Stimulated activated CD8-positive, alpha-beta memory T cell treated with anti-CD3 and anti-CD28 coated beads, Interleukin-7, amount 100 ng/mL, for 4 hours (primary cell): Measurements from ENCODE around the gene ACER1.
"Not testable (repeated sequence)": the region's sequence is repeated elsewhere in the genome, so short reads cannot be mapped to it uniquely, and the experiment has no call there.

ENCODE experiments used
- DNase-seq, 2 donors: peaks; one replicate each; pipeline ENCODE4 v3.0.0-alpha.2; 2020; ENCODE audit warnings: low read depth in 2 of 2

ACER1 gene

GRCh38 chr19:6288737-6289136 lies 44.7 kb downstream of the ACER1 start:
- no peak for DNase-seq

- DNase-seq: no peak
Measured at GRCh38 chr19:6287269-6287885, 46.0 kb downstream of the ACER1 start.

GRCh38 chr19:6286676-6287075 lies 46.7 kb downstream of the ACER1 start:
- no peak for DNase-seq

DNA sequence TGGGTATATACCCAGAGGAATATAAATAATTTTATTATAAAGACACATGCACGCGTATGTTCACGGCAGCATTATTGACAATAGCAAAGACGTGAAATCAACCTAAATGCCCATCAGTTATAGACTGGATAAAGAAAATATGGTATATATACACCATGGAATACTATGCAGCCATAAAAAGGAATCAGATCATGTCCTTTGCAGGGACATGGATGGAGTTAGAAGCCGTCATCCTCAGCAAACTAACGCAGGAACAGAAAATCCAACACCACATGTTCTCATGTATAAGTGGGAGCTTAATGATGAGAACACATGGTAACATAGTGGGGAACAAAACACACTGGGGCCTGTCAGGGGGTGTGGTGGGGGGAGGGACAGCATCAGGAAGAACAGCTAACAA lies 51.0 kb downstream of the ACER1 start:
- DNase-seq: not testable (repeated sequence)

DNA sequence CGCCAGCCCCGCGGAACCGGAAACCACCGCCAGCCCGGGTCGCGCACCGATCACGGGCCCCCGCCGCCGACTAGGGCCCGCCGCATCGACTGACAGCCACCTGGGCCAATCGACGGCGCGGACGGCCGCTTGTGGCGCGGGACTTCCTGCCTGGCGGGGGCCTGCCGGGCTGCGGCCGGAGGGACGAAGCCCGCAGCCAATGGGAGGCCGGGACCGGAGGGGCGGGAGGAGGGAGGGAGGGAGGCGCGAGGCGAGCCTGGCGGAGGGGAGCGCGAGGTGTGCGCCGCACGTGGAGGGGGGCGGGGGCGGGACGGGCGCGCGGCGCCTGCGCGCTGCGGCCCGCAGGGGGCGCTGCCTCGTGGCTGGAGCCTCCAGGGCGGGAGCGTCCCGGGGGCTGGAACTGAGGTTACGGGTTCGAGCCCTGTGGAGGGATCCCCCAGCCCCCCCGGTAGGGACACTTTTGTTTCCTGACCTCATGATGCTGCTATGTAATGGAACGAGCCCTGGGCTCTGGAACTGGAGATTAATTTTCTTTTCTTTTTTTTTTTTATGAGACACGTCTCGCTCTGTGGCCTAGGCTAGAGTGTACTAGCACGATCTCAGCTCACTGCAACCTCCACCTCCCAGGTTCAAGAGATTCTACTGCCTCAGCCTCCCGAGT lies 53.4 kb downstream of the ACER1 start, which contains the start of gene MLLT1:
TSS of gene MLLT1 (minus strand) at position 45 of the 661 bp plus-strand sequence. CDS start 191 bp downstream, outside the sequence.
- peak; percentile 90 to 97 for DNase-seq

DNA sequence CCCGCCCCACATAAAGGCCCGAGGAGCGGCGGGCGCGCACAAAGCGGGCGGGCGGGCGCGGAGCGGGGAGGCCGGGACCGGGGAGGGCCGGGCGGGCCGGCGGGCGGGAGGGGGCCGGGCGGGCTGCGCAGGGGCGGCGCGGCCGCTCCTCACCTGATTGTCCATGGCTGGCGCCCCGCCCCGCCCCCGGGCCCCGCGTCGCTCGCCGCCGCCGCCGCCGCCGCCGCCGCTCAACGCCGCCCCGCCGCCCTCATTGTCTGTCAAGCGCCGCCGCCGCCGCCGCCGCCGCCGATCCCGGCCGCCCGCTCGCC lies 53.8 kb downstream of the ACER1 start:
- DNase-seq: no peak

GRCh38 chr19:6278740-6279619 lies 54.4 kb downstream of the ACER1 start:
- DNase-seq: no peak

GRCh38 chr19:6278051-6278450 lies 55.4 kb downstream of the ACER1 start:
- no peak for DNase-seq

GRCh38 chr19:6276447-6276846 lies 57.0 kb downstream of the ACER1 start:
- DNase-seq: no peak

- DNase-seq: no peak
Measured at GRCh38 chr19:6275170-6275744, 58.2 kb downstream of the ACER1 start.

DNA sequence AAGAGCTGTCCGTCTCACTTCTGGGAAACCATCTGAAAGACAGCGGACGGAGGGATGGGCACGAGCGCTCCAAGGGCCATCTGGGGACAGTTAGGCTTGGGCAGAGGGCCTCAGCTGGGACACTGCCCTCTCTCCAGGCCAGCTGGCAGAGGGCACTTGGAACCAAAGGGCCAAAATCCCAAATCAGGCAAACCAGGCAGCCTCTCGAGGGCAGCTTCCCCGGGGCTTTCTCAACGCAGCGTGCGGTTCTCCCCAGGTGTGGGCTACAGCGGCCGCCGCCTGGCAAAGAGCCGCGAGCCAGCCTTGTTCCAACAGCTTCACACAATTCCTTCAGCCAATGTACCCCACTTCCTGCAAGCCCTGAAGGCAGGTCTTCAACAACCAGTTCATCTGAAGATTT lies 58.7 kb downstream of the ACER1 start:
- no peak for DNase-seq

GRCh38 chr19:6273701-6274601 lies 59.5 kb downstream of the ACER1 start:
- DNase-seq: no peak

- DNase-seq: no peak
Measured at GRCh38 chr19:6272913-6273600, 60.4 kb downstream of the ACER1 start.

GRCh38 chr19:6272411-6272791 lies 61.0 kb downstream of the ACER1 start:
- no peak for DNase-seq

- no peak for DNase-seq
Measured at GRCh38 chr19:6271721-6272410, 61.5 kb downstream of the ACER1 start.

GRCh38 chr19:6271251-6271650 lies 62.2 kb downstream of the ACER1 start:
- no peak for DNase-seq

GRCh38 chr19:6270822-6271221 lies 62.6 kb downstream of the ACER1 start:
- no peak for DNase-seq

DNA sequence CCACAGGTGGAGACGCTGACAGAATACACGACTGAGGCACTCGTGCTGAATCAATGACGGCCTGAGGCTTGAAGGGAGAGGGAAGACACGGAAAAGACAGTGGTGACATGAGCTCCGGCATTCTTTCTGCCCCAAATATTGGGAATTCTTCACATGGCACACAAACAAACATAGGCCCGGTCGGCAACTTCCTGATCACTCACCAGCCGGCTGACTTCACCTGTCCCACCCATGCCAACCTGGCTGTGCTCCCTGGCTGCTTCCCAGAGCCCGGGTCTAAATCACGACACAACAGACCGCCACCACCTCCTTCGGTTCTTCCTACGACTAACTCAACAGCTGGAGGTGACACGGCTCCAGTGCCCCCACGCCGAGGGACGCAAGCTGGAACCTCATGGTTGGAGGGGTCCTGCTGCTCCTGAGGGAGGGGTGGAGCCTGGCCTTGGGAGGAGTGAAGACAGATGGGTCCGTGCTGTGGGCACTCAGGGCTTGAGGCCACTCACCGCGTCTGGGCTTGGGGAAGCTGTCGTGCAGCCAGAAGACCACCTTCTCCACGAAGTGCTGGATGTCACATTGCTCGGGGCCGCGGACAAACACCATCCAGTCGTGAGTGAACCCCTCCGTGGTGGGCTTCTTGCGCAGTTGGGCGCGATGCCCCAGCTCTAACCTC lies 63.2 kb downstream of the ACER1 start:
- DNase-seq: no peak

DNA sequence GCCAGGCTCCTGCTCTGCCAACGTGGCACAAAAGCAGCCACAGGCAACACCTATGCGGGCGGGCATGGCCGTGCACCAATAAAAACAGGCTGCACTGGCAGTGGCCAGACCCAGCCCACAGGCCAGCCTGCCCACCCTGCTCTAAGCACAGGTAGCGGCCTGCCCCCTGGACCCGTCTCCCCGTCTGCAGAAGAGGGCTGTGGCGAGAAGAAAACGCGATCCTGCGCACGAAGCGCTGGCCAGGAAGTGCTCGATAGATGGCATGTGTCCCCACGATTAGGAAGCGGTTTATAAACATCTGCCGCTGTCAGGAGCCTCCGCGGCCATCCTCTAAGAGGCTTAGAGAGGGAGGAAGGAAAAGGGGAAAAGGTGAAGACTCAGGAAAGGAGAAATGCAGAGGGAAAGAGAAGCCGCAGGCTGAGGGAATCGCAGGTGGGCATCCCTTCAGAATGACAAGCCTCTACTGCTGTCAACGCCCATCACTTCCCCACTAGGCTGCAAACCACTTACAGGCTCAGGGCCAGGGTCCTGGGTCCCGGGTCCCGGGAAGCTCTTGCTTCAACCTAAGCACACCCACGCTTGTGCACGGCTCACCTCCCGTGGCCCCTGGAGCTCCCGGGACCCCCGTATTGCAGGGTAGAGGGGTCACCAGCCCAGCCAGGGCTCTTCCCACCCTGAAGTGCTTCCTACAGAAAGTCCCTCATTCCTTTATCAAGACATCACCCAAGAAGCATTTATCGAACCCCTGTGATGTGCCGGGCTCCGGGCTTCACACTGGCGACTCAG lies 64.1 kb downstream of the ACER1 start:
- DNase-seq: no peak
